K562 (cell line): Measurements from ENCODE around the gene APC2. TPM values are rescaled to one million over a fixed set of nuclear protein-coding genes. Genes with fewer than 3 reads are reported as not detected.

Experiments used
- CBX8 ChIP-seq: fragments of 200-600 bp; sonication (generic); IDR thresholded peaks from 2 replicates; pipeline ENCODE4 v1.6.1; 2012; ENCODE audit warnings: borderline replicate concordance, mixed run types, low read depth, mild to moderate bottlenecking, moderate library complexity, mixed read lengths, low read length, control low read depth, inconsistent platforms; ENCODE audit not compliant: poor library complexity, severe bottlenecking; ENCODE audit errors: extremely low read depth
- CHD2 ChIP-seq: IDR thresholded peaks from 2 replicates; pipeline ENCODE4 v1.6.1; 2011; ENCODE audit warnings: low read depth, low read length
- CREB1 ChIP-seq, 2 experiments: sonication (generic) in 1 of 2; formaldehyde crosslinking in 1 of 2; IDR thresholded peaks; 2 replicates each; pipeline versions ENCODE4 v1.6.1 to v1.8.0; 2012 to 2022; ENCODE audit warnings: inconsistent platforms in 1 of 2, mild to moderate bottlenecking in 1 of 2, missing genetic modification reagents in 1 of 2, moderate library complexity in 1 of 2
- CSDE1 ChIP-seq, 2 experiments: fragments of 450-650 bp; IDR thresholded peaks; 2 replicates each; pipeline ENCODE4 v1.6.1; 2016; ENCODE audit warnings: mild to moderate bottlenecking in 1 of 2
- DACH1 ChIP-seq: fragments of 450-650 bp; IDR thresholded peaks from 2 replicates; pipeline ENCODE4 v1.6.1; 2018; ENCODE audit not compliant: partially characterized antibody
- E2F3 ChIP-seq: fragments of 250-450 bp; sonication (Bioruptor Pico); IDR thresholded peaks from 2 replicates; pipeline ENCODE4 v1.4.0; 2020; ENCODE audit warnings: mild to moderate bottlenecking
- FOXK1 ChIP-seq: sonication (generic); formaldehyde crosslinking; IDR thresholded peaks from 2 replicates; pipeline ENCODE4 v1.8.0; 2022; ENCODE audit warnings: missing genetic modification reagents, mild to moderate bottlenecking, borderline replicate concordance
- HDAC6 ChIP-seq: IDR thresholded peaks from 2 replicates; pipeline ENCODE4 v1.6.1; 2012; ENCODE audit warnings: low read depth, mild to moderate bottlenecking, control low read depth, inconsistent platforms, low read length, moderate library complexity
- HNRNPK ChIP-seq: fragments of 200-400 bp; formaldehyde crosslinking; IDR thresholded peaks from one replicate; pipeline ENCODE4 v1.6.1; 2018; ENCODE audit warnings: mild to moderate bottlenecking, low read depth, low read length; ENCODE audit not compliant: poor library complexity, severe bottlenecking
- KLF1 ChIP-seq: fragments of 450-650 bp; IDR thresholded peaks from 2 replicates; pipeline ENCODE4 v1.6.1; 2016; ENCODE audit warnings: missing genetic modification characterization, missing compliant biosample characterization
- KLF13 ChIP-seq: fragments of 450-650 bp; IDR thresholded peaks from 2 replicates; pipeline ENCODE4 v1.6.1; 2016; ENCODE audit warnings: missing genetic modification characterization, low read depth, mild to moderate bottlenecking, missing compliant biosample characterization, moderate library complexity, borderline replicate concordance
- NR4A1 ChIP-seq, 2 experiments: fragments of 250-450 bp in 1 of 2; fragments of 450-650 bp in 1 of 2; sonication (Bioruptor Pico) in 1 of 2; IDR thresholded peaks; 2 replicates each; pipeline versions ENCODE4 v1.4.0 to v1.6.1; 2016 to 2020; ENCODE audit warnings: mild to moderate bottlenecking in 2 of 2, missing compliant biosample characterization in 1 of 2, missing genetic modification characterization in 1 of 2, moderate library complexity in 1 of 2
- POLR2H ChIP-seq: IDR thresholded peaks from 2 replicates; pipeline ENCODE4 v1.6.1; 2016; ENCODE audit warnings: missing genetic modification characterization, low read depth, mild to moderate bottlenecking, control low read depth, missing compliant biosample characterization, moderate library complexity
- POU5F1 ChIP-seq: fragments of 150-350 bp; IDR thresholded peaks from 2 replicates; pipeline ENCODE4 v1.6.1; 2014; ENCODE audit warnings: borderline replicate concordance, low read length, low read depth, mild to moderate bottlenecking; ENCODE audit not compliant: partially characterized antibody
- PRPF4 ChIP-seq: fragments of 200-400 bp; formaldehyde crosslinking; IDR thresholded peaks from one replicate; pipeline ENCODE4 v1.6.1; 2017; ENCODE audit warnings: low read length, low read depth, mild to moderate bottlenecking; ENCODE audit not compliant: insufficient read depth, poor library complexity, severe bottlenecking
- RB1 ChIP-seq: fragments of 450-650 bp; IDR thresholded peaks from 2 replicates; pipeline ENCODE4 v1.6.1; 2017; ENCODE audit warnings: low read depth, mild to moderate bottlenecking
- SRSF1 ChIP-seq: fragments of 200-400 bp; formaldehyde crosslinking; IDR thresholded peaks from 2 replicates; pipeline ENCODE4 v1.6.1; 2017; ENCODE audit warnings: mild to moderate bottlenecking, low read depth, low read length, moderate library complexity
- TCF3 ChIP-seq: sonication (generic); formaldehyde crosslinking; IDR thresholded peaks from 2 replicates; pipeline ENCODE4 v1.4.0; 2020; ENCODE audit warnings: mild to moderate bottlenecking, missing genetic modification reagents
- TCFL5 ChIP-seq: fragments of 250-450 bp; sonication (Bioruptor Pico); conservative IDR thresholded peaks from 2 replicates; pipeline ENCODE4 v1.6.1; 2021; ENCODE audit warnings: mild to moderate bottlenecking, moderate library complexity, matching md5 sums
- TRIM24 ChIP-seq, 2 experiments: fragments of 450-650 bp; IDR thresholded peaks; 2 replicates each; pipeline ENCODE4 v1.6.1; 2016
- ZFP1 ChIP-seq: fragments of 450-650 bp; formaldehyde crosslinking; IDR thresholded peaks from 2 replicates; pipeline ENCODE4 v1.4.0; 2020; ENCODE audit warnings: mild to moderate bottlenecking, mixed read lengths
- ZNF444 ChIP-seq: fragments of 250-450 bp; sonication (Bioruptor Pico); IDR thresholded peaks from 2 replicates; pipeline ENCODE4 v1.4.0; 2020; ENCODE audit warnings: mild to moderate bottlenecking, moderate library complexity
- ZZZ3 ChIP-seq: fragments of 450-650 bp; IDR thresholded peaks from 2 replicates; pipeline ENCODE4 v1.6.1; 2016; ENCODE audit warnings: antibody characterized with exemption, mild to moderate bottlenecking, moderate library complexity
- polyA plus RNA-seq, 8 experiments: library from polyadenylated mRNA; depleted of rRNA in 4 of 8; stranded (reverse) in 5 of 8; unstranded in 3 of 8; fragments of >200 nt; fragmentation: Nextera tagmentation in 2 of 8; fragmentation: Illumina TruSeq in 1 of 8; extraction: Ambion mirVana in 2 of 8; extraction: Trizol in 1 of 8; gene quantifications; 2 replicates each; pipeline versions ENCODE4 v1.2.1 to v1.2.3, GENCODE V29; 2011 to 2014; ENCODE audit warnings: inconsistent platforms in 1 of 8, missing spikeins in 1 of 8
- total RNA-seq, 7 experiments: library from RNA; depleted of rRNA in 6 of 7; stranded (reverse); fragments of >200 nt in 6 of 7; fragmentation: Illumina TruSeq in 2 of 7; extraction: Trizol in 2 of 7; gene quantifications; 2 replicates each; pipeline versions ENCODE4 v1.2.1 to v1.2.3, GENCODE V29; 2011 to 2021; ENCODE audit warnings: low replicate concordance in 1 of 7
- TF ChIP-seq, protein P1 (sequence below): fragments of 450-650 bp; IDR thresholded peaks from 2 replicates; pipeline ENCODE4 v1.6.1; 2017; ENCODE audit warnings: mild to moderate bottlenecking, moderate library complexity

Gene APC2
- total and polyA plus RNA-seq, 9 of the 15 experiments (the other 6 are each of a cell fraction or from before 2014, with no cell fraction given) = 0.01 to 0.40 (median 0.05) TPM; not detected in 3

DNA sequence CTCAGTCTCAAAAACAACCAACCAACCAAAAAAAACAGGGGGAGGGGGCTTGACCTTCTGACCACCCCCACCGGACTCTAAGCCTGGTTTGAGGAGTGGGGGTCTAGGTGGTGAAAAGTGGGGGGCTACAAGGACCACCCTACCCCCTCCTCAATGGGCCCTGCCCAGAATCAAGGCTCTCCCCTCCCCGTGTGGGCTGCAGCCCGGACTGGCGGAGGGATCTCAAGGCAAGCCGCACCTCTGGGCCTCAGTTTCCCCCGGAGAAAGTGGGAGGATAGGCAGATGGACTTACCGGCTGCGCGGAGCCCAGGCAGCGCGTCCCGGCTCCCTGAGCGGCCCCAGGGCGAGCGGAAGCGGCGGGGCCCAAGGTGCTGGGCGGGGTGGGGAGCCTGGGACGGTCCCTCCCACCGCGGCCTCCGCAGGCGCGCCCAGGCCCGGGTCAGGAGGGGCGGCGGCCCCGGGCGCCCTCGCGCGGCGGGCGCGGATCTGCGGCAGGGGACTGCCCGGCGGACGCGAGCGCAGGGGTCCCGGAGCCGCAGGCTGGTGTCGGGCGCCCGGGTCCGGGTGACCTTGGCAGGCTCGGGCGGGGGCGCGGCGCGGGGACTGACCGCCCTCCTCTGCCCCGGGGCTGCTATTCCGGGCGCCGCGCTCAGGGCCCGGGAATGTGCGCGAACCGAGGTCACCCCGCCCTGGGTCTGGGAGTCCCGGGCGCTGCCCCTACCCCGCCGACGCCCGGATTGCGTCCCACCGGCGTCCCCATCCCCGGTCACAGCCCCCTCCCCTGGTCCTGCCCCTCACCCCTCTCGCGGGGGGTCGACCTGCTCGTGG, 63.0 kb downstream of the APC2 start, which contains the start of gene ADAMTSL5 (continued):
- TF ChIP-seq KLF13 (tag) = 0 out of 2 replicates have a peak, but pooled peaks have one; percentile 20
- no peak for TF ChIP-seq CHD2
- no peak for TF ChIP-seq ZNF444 (CRISPR knock-in tag)
- peak; percentile 53; the same call in 1 of the 2 replicates for TF ChIP-seq KLF1 (tag)
- TF ChIP-seq FOXK1 = no peak
- TF ChIP-seq NR4A1 (CRISPR knock-in tag; IDR thresholded peaks at IDR 0.05) = no peak
- 0 out of 2 replicates have a peak, but pooled peaks have one; percentile 31 for TF ChIP-seq NR4A1 (tag; IDR thresholded peaks at IDR 0.05)
- no peak for TF ChIP-seq ZZZ3
- no peak for TF ChIP-seq ZFP1 (CRISPR knock-in tag)
- TF ChIP-seq DACH1 = no peak
- no peak for TF ChIP-seq HDAC6
- no peak for TF ChIP-seq TCF3 (CRISPR knock-in tag)
- TF ChIP-seq TCFL5 (CRISPR knock-in tag) = no peak
- TF ChIP-seq SRSF1 = no peak
- TF ChIP-seq, protein P1, sequence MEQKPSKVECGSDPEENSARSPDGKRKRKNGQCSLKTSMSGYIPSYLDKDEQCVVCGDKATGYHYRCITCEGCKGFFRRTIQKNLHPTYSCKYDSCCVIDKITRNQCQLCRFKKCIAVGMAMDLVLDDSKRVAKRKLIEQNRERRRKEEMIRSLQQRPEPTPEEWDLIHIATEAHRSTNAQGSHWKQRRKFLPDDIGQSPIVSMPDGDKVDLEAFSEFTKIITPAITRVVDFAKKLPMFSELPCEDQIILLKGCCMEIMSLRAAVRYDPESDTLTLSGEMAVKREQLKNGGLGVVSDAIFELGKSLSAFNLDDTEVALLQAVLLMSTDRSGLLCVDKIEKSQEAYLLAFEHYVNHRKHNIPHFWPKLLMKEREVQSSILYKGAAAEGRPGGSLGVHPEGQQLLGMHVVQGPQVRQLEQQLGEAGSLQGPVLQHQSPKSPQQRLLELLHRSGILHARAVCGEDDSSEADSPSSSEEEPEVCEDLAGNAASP = no peak
- no peak for TF ChIP-seq CBX8
- TF ChIP-seq TRIM24 (IDR thresholded peaks at IDR 0.05) = no peak
- TF ChIP-seq POU5F1 = no peak
- no peak for TF ChIP-seq PRPF4
- TF ChIP-seq CREB1 (IDR thresholded peaks at IDR 0.05) = no peak
- no peak for TF ChIP-seq CREB1 (CRISPR knock-in tag; IDR thresholded peaks at IDR 0.05)
- TF ChIP-seq HNRNPK = no peak
- TF ChIP-seq E2F3 (CRISPR knock-in tag) = no peak; the same call in 1 of the 2 replicates
- no peak; a peak in 1 of 4 replicates for TF ChIP-seq CSDE1 (IDR thresholded peaks at IDR 0.05)
- no peak for TF ChIP-seq POLR2H (tag)
- TF ChIP-seq RB1 = peak; percentile 92; the same call in 1 of the 2 replicates
